Neural cell (in vitro differentiated cells): ENCODE results near the gene LPCAT3. TPM values are rescaled to one million over a fixed set of nuclear protein-coding genes. Genes with fewer than 3 reads are reported as not detected.

Experiments used
- H2AFZ ChIP-seq: fragments of 200-600, 300-800 bp; sonication (generic), shearing (Covaris generic); 2 replicates; pipeline ENCODE4 v1.6.0; 2014; ENCODE audit warnings: low read depth, mild to moderate bottlenecking, antibody characterized with exemption, low read length, moderate library complexity
- H3F3A ChIP-seq: fragments of 200-600 bp; shearing (Covaris generic); 2 replicates; pipeline ENCODE4 v1.6.1; 2016; ENCODE audit warnings: mild to moderate bottlenecking, moderate library complexity, mixed read lengths, antibody characterized with exemption, low read length; ENCODE audit not compliant: insufficient read depth, poor library complexity, severe bottlenecking
- H3K27ac ChIP-seq: fragments of 200-600, 300-800 bp; sonication (generic), shearing (Covaris generic); 2 replicates; pipeline ENCODE4 v1.5.1; 2014; ENCODE audit warnings: mild to moderate bottlenecking, low read length, moderate library complexity
- H3K27me3 ChIP-seq: fragments of 300-800, 200-600 bp; sonication (generic), shearing (Covaris generic); 2 replicates; pipeline ENCODE4 v1.6.0; 2014; ENCODE audit warnings: mild to moderate bottlenecking, low read depth, low read length, moderate library complexity; ENCODE audit not compliant: insufficient read depth
- H3K36me3 ChIP-seq: fragments of 300-800, 200-600 bp; sonication (generic), shearing (Covaris generic); 2 replicates; pipeline ENCODE4 v1.5.1; 2014; ENCODE audit warnings: mild to moderate bottlenecking, antibody characterized with exemption, low read length, moderate library complexity; ENCODE audit not compliant: insufficient read depth
- H3K4me2 ChIP-seq: fragments of 300-800, 200-600 bp; sonication (generic), shearing (Covaris generic); 2 replicates; pipeline ENCODE4 v1.6.0; 2014; ENCODE audit warnings: mild to moderate bottlenecking, low read length
- H3K4me3 ChIP-seq: fragments of 300-800, 200-600 bp; sonication (generic), shearing (Covaris generic); 2 replicates; pipeline ENCODE4 v1.5.1; 2014; ENCODE audit warnings: mild to moderate bottlenecking, low read length, moderate library complexity
- H3K79me2 ChIP-seq: fragments of 200-600 bp; shearing (Covaris generic); replicated peaks from 2 replicates; pipeline ENCODE4 v1.6.0; 2014; ENCODE audit warnings: mild to moderate bottlenecking, low read length, moderate library complexity; ENCODE audit not compliant: insufficient read depth
- H3K9ac ChIP-seq: fragments of 300-800, 200-600 bp; sonication (generic), shearing (Covaris generic); 2 replicates; pipeline ENCODE4 v1.6.1; 2016; ENCODE audit warnings: mild to moderate bottlenecking, low read length, mixed read lengths
- H3K9me2 ChIP-seq: fragments of 200-600 bp; shearing (Covaris generic); 2 replicates; pipeline ENCODE4 v1.6.1; 2016; ENCODE audit warnings: mild to moderate bottlenecking, low read length, mixed read lengths; ENCODE audit not compliant: insufficient read depth
- H3K9me3 ChIP-seq: fragments of 200-600, 300-800 bp; sonication (generic), shearing (Covaris generic); 2 replicates; pipeline ENCODE4 v1.6.1; 2016; ENCODE audit warnings: mild to moderate bottlenecking, mixed run types, low read length, moderate library complexity, mixed read lengths
- H4K20me1 ChIP-seq: fragments of 200-600 bp; shearing (Covaris generic); 2 replicates; pipeline ENCODE4 v1.6.1; 2016; ENCODE audit warnings: mild to moderate bottlenecking, mixed run types; ENCODE audit not compliant: insufficient read depth
- CTCF ChIP-seq: fragments of 450-650 bp; IDR thresholded peaks from 2 replicates; pipeline ENCODE4 v1.5.1; 2014; ENCODE audit warnings: antibody characterized with exemption, mild to moderate bottlenecking, moderate library complexity; ENCODE audit not compliant: poor library complexity, severe bottlenecking
- EP300 ChIP-seq: fragments of 450-650 bp; conservative IDR thresholded peaks from 2 replicates; pipeline ENCODE4 v1.6.1; 2014; ENCODE audit warnings: antibody characterized with exemption, mild to moderate bottlenecking, moderate library complexity; ENCODE audit not compliant: poor library complexity, severe bottlenecking
- EZH2 ChIP-seq: fragments of 200-600, 300-800 bp; shearing (Covaris generic), sonication (generic); IDR thresholded peaks from 2 replicates; pipeline ENCODE4 v1.6.1; 2014; ENCODE audit warnings: antibody characterized with exemption, low read length, borderline replicate concordance, mild to moderate bottlenecking; ENCODE audit not compliant: insufficient read depth, poor library complexity, severe bottlenecking
- MXI1 ChIP-seq: fragments of 450-650 bp; conservative IDR thresholded peaks from 2 replicates; pipeline ENCODE4 v1.6.1; 2014; ENCODE audit warnings: antibody characterized with exemption, mild to moderate bottlenecking; ENCODE audit not compliant: poor library complexity, severe bottlenecking
- POLR2AphosphoS5 ChIP-seq: IDR thresholded peaks from 2 replicates; pipeline ENCODE4 v1.6.1; 2012
- RAD21 ChIP-seq: fragments of 450-650 bp; conservative IDR thresholded peaks from 2 replicates; pipeline ENCODE4 v1.6.1; 2014; ENCODE audit warnings: antibody characterized with exemption, mild to moderate bottlenecking, moderate library complexity
- SMC3 ChIP-seq: fragments of 450-650 bp; conservative IDR thresholded peaks from 2 replicates; pipeline ENCODE4 v1.6.1; 2014; ENCODE audit warnings: antibody characterized with exemption, mild to moderate bottlenecking, moderate library complexity; ENCODE audit not compliant: poor library complexity
- TAF1 ChIP-seq: IDR thresholded peaks from 2 replicates; pipeline ENCODE4 v1.6.1; 2012; ENCODE audit warnings: low read depth
- polyA plus RNA-seq: library from polyadenylated mRNA; depleted of rRNA; stranded (reverse); fragments of >200 nt; gene quantifications from 2 replicates; pipeline ENCODE4 v1.2.3, GENCODE V29; 2014
- TF ChIP-seq, protein P1 (sequence below): IDR thresholded peaks from 2 replicates; pipeline ENCODE4 v1.6.1; 2012; ENCODE audit warnings: borderline replicate concordance

LPCAT3 gene
- polyA plus RNA-seq, 1 donor from 2014 or later = 14.4 TPM

GRCh38 chr12:6998715-6999451, 19.4 kb downstream of the LPCAT3 start:
- Histone ChIP-seq H3K9ac (no peak overlapping the region), H3K27ac (no peak overlapping the region), H3K27me3 (no peaks in the 10 kb centered on the region), H3K79me2 (no peaks in the 10 kb centered on the region), H3K9me2 (no peaks in the 10 kb centered on the region), H3K36me3 (no peaks in the 10 kb centered on the region), H3K4me3 (no peak overlapping the region), H3K9me3 (no peaks in the 10 kb centered on the region), H3K4me2 (no peak overlapping the region), H2AFZ (no peak overlapping the region), H3F3A (no peaks in the 10 kb centered on the region), H4K20me1 (no peaks in the 10 kb centered on the region)
- TF ChIP-seq EZH2 = no peak

- no peak for TF ChIP-seq EP300
- H3K9ac ChIP-seq = no peak overlapping the region
- H3K79me2 ChIP-seq = no peaks in the 10 kb centered on the region
- H3K9me3 ChIP-seq = no peaks in the 10 kb centered on the region
- no peaks in the 10 kb centered on the region for H3K27me3 ChIP-seq
- no peak overlapping the region for H2AFZ ChIP-seq
- H3K9me2 ChIP-seq = no peaks in the 10 kb centered on the region
- no peak overlapping the region for H3K27ac ChIP-seq
- no peaks in the 10 kb centered on the region for H3K36me3 ChIP-seq
- no peak overlapping the region for H3K4me3 ChIP-seq
- no peaks in the 10 kb centered on the region for H4K20me1 ChIP-seq
- no peak overlapping the region for H3K4me2 ChIP-seq
- H3F3A ChIP-seq = no peaks in the 10 kb centered on the region
These were observed 22.2 kb downstream of the LPCAT3 start for GRCh38 chr12:6996040-6996441.

DNA sequence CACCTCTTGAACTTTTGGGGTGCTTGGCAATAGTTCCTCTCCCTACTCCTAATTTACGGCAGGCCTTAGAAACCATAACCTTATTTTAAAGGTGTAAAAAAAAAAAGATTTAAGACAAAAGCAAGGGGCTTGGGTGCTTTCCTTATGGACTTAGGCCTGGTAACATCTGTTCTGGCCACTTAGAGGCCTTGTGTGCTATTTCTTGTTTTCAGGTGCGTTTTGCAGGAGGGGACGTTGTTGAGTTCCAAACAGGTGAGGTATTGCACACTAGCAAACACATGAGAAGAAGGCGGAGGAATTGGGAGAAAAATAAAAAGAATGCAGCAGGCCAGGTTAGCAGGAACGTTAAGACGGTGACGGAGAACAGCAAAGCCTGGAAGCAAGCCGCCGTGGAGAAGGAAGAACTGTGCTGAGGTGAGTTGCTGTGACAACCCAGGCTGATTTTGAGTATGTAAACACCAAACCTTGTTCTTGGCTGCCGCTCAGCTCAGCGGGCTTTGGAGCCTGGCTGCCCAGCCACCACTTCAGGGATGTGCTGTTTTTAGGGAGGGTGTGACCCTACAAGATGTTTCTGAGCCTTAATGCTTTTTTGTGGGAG, 30.2 kb downstream of the LPCAT3 start:
- H3K27me3 ChIP-seq = no peaks in the 10 kb centered on the region
- H4K20me1 ChIP-seq = no peaks in the 10 kb centered on the region
- no peak overlapping the region for H3K4me3 ChIP-seq
- H3K79me2 ChIP-seq = no peaks in the 10 kb centered on the region
- H3F3A ChIP-seq = no peaks in the 10 kb centered on the region
- H3K9ac ChIP-seq = no peak overlapping the region
- no peaks in the 10 kb centered on the region for H3K9me2 ChIP-seq
- H2AFZ ChIP-seq = no peak overlapping the region
- no peak overlapping the region for H3K27ac ChIP-seq
- H3K4me2 ChIP-seq = no peak overlapping the region
- H3K36me3 ChIP-seq = no peaks in the 10 kb centered on the region
- TF ChIP-seq EP300 = no peak
- no peak for TF ChIP-seq POLR2AphosphoS5
- TF ChIP-seq SMC3 = no peak
- TF ChIP-seq MXI1 = no peak
- TF ChIP-seq CTCF = no peak
- TF ChIP-seq EZH2 = no peak
- TF ChIP-seq TAF1 = no peak
- TF ChIP-seq, protein P1, sequence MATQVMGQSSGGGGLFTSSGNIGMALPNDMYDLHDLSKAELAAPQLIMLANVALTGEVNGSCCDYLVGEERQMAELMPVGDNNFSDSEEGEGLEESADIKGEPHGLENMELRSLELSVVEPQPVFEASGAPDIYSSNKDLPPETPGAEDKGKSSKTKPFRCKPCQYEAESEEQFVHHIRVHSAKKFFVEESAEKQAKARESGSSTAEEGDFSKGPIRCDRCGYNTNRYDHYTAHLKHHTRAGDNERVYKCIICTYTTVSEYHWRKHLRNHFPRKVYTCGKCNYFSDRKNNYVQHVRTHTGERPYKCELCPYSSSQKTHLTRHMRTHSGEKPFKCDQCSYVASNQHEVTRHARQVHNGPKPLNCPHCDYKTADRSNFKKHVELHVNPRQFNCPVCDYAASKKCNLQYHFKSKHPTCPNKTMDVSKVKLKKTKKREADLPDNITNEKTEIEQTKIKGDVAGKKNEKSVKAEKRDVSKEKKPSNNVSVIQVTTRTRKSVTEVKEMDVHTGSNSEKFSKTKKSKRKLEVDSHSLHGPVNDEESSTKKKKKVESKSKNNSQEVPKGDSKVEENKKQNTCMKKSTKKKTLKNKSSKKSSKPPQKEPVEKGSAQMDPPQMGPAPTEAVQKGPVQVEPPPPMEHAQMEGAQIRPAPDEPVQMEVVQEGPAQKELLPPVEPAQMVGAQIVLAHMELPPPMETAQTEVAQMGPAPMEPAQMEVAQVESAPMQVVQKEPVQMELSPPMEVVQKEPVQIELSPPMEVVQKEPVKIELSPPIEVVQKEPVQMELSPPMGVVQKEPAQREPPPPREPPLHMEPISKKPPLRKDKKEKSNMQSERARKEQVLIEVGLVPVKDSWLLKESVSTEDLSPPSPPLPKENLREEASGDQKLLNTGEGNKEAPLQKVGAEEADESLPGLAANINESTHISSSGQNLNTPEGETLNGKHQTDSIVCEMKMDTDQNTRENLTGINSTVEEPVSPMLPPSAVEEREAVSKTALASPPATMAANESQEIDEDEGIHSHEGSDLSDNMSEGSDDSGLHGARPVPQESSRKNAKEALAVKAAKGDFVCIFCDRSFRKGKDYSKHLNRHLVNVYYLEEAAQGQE = no peak
- TF ChIP-seq RAD21 = no peak
- no peaks in the 10 kb centered on the region for H3K9me3 ChIP-seq
